Ishikawa (cell line): Measurements from ENCODE around the gene IL1B.

Source experiments
- CEBPB ChIP-seq: IDR thresholded peaks from 2 replicates; pipeline ENCODE4 v1.6.1; 2012
- CREB1 ChIP-seq: IDR thresholded peaks from 2 replicates; pipeline ENCODE4 v1.6.1; 2012; ENCODE audit warnings: low read depth
- EGR1 ChIP-seq: IDR thresholded peaks from 2 replicates; pipeline ENCODE4 v1.6.1; 2012
- EP300 ChIP-seq: IDR thresholded peaks from 2 replicates; pipeline ENCODE4 v1.6.1; 2012; ENCODE audit warnings: borderline replicate concordance
- FOXM1 ChIP-seq: IDR thresholded peaks from 2 replicates; pipeline ENCODE4 v1.6.1; 2012; ENCODE audit warnings: low read depth, borderline replicate concordance
- MAX ChIP-seq: IDR thresholded peaks from 2 replicates; pipeline ENCODE4 v1.6.1; 2012
- NFIC ChIP-seq: IDR thresholded peaks from 2 replicates; pipeline ENCODE4 v1.6.1; 2012
- RAD21 ChIP-seq: IDR thresholded peaks from 2 replicates; pipeline ENCODE4 v1.6.1; 2012; ENCODE audit warnings: low read depth
- TAF1 ChIP-seq: IDR thresholded peaks from 2 replicates; pipeline ENCODE4 v1.6.1; 2012; ENCODE audit warnings: low read depth, mild to moderate bottlenecking
- TCF12 ChIP-seq: IDR thresholded peaks from 2 replicates; pipeline ENCODE4 v1.6.1; 2012; ENCODE audit warnings: low read depth
- TEAD4 ChIP-seq: IDR thresholded peaks from 2 replicates; pipeline ENCODE4 v1.6.1; 2012
- YY1 ChIP-seq: IDR thresholded peaks from 2 replicates; pipeline ENCODE4 v1.6.1; 2012; ENCODE audit warnings: low read depth
- ZBTB7A ChIP-seq: IDR thresholded peaks from 2 replicates; pipeline ENCODE4 v1.6.1; 2012; ENCODE audit warnings: low read depth
- TF ChIP-seq, protein P1 (sequence below): IDR thresholded peaks from 2 replicates; pipeline ENCODE4 v1.6.1; 2012; ENCODE audit warnings: low read depth, mild to moderate bottlenecking
- TF ChIP-seq, protein P2 (sequence below): IDR thresholded peaks from 2 replicates; pipeline ENCODE4 v1.6.1; 2012

The IL1B gene

GRCh38 chr2:112881217-112881985, 44.8 kb upstream of the IL1B start:
- TF ChIP-seq TCF12 (no peak), TEAD4 (no peak), ZBTB7A (no peak), CEBPB (no peak), NFIC (no peak), FOXM1 (no peak), EGR1 (no peak), MAX (no peak)
- TF ChIP-seq, protein P1, sequence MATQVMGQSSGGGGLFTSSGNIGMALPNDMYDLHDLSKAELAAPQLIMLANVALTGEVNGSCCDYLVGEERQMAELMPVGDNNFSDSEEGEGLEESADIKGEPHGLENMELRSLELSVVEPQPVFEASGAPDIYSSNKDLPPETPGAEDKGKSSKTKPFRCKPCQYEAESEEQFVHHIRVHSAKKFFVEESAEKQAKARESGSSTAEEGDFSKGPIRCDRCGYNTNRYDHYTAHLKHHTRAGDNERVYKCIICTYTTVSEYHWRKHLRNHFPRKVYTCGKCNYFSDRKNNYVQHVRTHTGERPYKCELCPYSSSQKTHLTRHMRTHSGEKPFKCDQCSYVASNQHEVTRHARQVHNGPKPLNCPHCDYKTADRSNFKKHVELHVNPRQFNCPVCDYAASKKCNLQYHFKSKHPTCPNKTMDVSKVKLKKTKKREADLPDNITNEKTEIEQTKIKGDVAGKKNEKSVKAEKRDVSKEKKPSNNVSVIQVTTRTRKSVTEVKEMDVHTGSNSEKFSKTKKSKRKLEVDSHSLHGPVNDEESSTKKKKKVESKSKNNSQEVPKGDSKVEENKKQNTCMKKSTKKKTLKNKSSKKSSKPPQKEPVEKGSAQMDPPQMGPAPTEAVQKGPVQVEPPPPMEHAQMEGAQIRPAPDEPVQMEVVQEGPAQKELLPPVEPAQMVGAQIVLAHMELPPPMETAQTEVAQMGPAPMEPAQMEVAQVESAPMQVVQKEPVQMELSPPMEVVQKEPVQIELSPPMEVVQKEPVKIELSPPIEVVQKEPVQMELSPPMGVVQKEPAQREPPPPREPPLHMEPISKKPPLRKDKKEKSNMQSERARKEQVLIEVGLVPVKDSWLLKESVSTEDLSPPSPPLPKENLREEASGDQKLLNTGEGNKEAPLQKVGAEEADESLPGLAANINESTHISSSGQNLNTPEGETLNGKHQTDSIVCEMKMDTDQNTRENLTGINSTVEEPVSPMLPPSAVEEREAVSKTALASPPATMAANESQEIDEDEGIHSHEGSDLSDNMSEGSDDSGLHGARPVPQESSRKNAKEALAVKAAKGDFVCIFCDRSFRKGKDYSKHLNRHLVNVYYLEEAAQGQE: no peak

- TF ChIP-seq YY1: no peak
- no peak for TF ChIP-seq NFIC
- TF ChIP-seq RAD21: no peak
- no peak for TF ChIP-seq CEBPB
- TF ChIP-seq TCF12: no peak
- no peak for TF ChIP-seq EP300
- no peak for TF ChIP-seq ZBTB7A
- TF ChIP-seq, protein P1: no peak
- TF ChIP-seq MAX: no peak
- TF ChIP-seq, protein P2, sequence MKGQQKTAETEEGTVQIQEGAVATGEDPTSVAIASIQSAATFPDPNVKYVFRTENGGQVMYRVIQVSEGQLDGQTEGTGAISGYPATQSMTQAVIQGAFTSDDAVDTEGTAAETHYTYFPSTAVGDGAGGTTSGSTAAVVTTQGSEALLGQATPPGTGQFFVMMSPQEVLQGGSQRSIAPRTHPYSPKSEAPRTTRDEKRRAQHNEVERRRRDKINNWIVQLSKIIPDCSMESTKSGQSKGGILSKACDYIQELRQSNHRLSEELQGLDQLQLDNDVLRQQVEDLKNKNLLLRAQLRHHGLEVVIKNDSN: no peak
- TF ChIP-seq TEAD4: no peak
Observed at GRCh38 chr2:112880696-112881095, 44.1 kb upstream of the IL1B start.

DNA sequence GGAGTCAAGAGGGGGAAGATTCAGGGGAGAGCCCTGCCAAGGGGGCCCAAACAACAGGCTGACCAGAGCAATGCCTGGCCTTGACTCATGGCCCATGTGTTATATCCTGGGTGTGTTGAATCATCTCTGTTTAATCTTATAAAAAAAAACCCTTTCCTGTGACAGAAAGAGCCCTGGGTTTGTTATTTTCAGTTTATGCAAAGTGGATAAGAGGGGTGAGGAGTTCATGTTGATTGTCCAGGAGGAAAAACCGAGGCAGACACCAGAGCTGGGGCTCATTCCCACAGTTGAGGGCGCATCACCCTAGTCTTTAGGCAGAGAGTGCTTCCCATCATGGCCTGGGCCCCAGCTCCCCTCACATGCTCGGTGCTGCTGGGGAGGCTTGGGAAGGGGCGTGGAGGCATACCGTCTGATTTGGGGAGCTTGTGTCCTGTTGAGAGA, 43.5 kb upstream of the IL1B start:
- TF ChIP-seq TCF12: no peak
- no peak for TF ChIP-seq TEAD4
- no peak for TF ChIP-seq YY1
- no peak for TF ChIP-seq NFIC
- TF ChIP-seq EP300: no peak
- TF ChIP-seq CREB1: no peak
- TF ChIP-seq EGR1: no peak
- TF ChIP-seq, protein P1: no peak
- TF ChIP-seq RAD21: no peak
- TF ChIP-seq, protein P2: no peak
- no peak for TF ChIP-seq ZBTB7A
- no peak for TF ChIP-seq MAX
- TF ChIP-seq CEBPB: no peak
- no peak for TF ChIP-seq FOXM1
- no peak for TF ChIP-seq TAF1

DNA sequence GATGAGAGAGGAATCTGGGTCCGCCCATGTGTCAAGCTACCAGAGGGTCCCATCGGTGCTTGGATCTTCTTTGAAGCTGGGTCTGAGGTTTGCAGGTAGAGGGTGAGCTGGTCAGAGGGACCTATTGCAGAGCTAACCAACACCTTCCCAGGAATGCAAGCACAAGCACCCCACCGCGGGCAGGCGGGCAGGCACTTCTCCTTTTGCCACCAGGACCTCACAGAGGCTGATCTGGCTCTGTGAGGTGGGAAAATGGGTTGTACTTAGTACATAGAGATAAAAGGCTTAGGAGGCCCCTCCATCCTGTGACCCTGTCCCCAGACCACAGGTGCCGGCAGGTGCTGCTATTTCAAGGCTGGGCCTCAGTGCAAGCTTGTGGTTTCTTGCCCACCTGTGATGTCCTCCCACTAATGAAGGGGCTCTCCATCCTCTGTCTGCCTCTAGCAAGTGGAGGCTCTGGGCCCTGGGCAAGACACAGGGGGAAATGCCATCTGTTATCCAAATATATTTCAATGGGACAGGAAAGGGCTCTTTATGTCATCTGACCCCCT, 43.0 kb upstream of the IL1B start:
- no peak for TF ChIP-seq RAD21
- no peak for TF ChIP-seq TAF1
- TF ChIP-seq EGR1: no peak
- no peak for TF ChIP-seq EP300
- TF ChIP-seq, protein P2: no peak
- TF ChIP-seq YY1: no peak
- no peak for TF ChIP-seq CREB1
- TF ChIP-seq ZBTB7A: no peak
- TF ChIP-seq CEBPB: no peak
- TF ChIP-seq FOXM1: no peak
